Gastrocnemius medialis (tissue), 4 donors: ENCODE measurements around the gene NUP62.

ENCODE experiments used
- CTCF ChIP-seq, 5 experiments: fragments of 450-650 bp in 3 of 5; fragments of 200-600 bp in 2 of 5; sonication (generic) in 2 of 5; IDR thresholded peaks in 4 of 5; conservative IDR thresholded peaks in 1 of 5; 1 replicate in 4 of 5; 2 replicates in 1 of 5; pipeline ENCODE4 v1.5.1; 2016 to 2019; ENCODE audit warnings: antibody characterized with exemption in 5 of 5, mild to moderate bottlenecking in 3 of 5, moderate library complexity in 3 of 5
- POLR2A ChIP-seq, 2 donors: fragments of 450-650 bp; IDR thresholded peaks; one replicate each; pipeline ENCODE4 v1.6.1; 2017; ENCODE audit warnings: antibody characterized with exemption in 2 of 2, mild to moderate bottlenecking in 2 of 2, moderate library complexity in 2 of 2

DNA sequence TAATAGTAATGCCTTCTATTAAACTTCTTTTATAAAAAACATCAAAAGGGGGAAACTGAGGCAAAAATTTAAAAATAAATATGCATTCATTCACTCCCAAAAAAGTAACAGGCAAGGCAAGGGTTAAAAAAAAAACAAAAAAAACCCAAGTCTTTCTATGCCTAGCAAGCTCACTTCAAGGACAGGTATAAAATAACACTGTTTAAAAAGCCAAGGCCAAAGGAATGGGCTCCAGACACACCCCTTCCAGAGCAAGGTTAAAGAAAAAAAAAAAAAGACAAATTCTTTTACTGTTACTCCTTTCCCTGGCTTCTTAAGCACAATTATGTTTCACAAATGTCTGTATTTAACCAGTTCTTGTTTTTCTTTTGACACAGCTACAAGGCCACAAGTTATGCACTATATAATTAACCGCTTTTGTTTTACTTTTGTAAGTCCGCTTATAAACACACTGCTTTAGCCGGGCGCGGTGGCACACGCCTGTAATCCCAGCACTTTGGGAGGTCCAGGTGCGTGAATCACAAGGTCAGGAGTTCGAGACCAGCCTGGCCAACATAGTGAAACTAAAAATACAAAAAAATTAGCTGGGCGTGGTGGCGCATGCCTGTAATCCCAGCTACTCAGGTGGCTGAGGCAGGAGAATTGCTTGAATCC is 28.1 kb upstream of the NUP62 start:
- TF ChIP-seq CTCF (IDR thresholded peaks at IDR 0.05 in 4 of 5, conservative IDR thresholded peaks at IDR 0.05 in 1 of 5) (no peak), POLR2A (IDR thresholded peaks at IDR 0.05) (no peak)
